ENCODE measurements around the gene KEAP1. TPM values are rescaled to one million over a fixed set of nuclear protein-coding genes. Genes with fewer than 3 reads are reported as not detected.
"Not testable (repeated sequence)": the region's sequence is repeated elsewhere in the genome, so short reads cannot be mapped to it uniquely, and the experiment has no call there.

The KEAP1 gene
- total RNA-seq, 1 donor from 2014 or later = 71.2 TPM

DNA sequence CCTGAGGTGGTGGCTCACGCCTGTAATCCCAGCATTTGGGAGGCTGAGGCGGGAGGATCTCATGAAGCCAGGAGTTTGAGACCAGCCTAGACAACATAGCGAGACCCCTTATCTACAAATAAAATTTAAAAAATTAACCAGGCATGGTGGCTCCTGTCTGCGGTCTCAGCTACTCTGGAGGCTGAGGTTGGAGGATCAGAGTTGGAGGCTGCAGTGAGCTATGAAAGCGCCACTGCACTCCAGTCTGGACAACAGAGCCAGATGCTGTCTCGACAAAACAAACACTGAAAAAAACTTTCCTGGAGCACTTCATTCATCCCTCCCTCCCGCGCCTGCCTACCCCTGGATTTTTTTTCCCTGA lies 39.9 kb upstream of the KEAP1 start:
- TF ChIP-seq, protein P1, sequence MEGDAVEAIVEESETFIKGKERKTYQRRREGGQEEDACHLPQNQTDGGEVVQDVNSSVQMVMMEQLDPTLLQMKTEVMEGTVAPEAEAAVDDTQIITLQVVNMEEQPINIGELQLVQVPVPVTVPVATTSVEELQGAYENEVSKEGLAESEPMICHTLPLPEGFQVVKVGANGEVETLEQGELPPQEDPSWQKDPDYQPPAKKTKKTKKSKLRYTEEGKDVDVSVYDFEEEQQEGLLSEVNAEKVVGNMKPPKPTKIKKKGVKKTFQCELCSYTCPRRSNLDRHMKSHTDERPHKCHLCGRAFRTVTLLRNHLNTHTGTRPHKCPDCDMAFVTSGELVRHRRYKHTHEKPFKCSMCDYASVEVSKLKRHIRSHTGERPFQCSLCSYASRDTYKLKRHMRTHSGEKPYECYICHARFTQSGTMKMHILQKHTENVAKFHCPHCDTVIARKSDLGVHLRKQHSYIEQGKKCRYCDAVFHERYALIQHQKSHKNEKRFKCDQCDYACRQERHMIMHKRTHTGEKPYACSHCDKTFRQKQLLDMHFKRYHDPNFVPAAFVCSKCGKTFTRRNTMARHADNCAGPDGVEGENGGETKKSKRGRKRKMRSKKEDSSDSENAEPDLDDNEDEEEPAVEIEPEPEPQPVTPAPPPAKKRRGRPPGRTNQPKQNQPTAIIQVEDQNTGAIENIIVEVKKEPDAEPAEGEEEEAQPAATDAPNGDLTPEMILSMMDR (conservative IDR thresholded peaks at IDR 0.05) = no peak
- no peak for DNase-seq (ENCODE audit: extremely low spot score, unreplicated experiment)
- peaks cover 15% of the 10 kb centered on the region for H3K27me3 Mint-ChIP-seq
- no peaks in the 10 kb centered on the region for H3K9me3 Mint-ChIP-seq
- H3K4me3 Mint-ChIP-seq = peak overlapping the region; percentile 89
- no peaks in the 10 kb centered on the region for H3K4me1 Mint-ChIP-seq (ENCODE audit: unreplicated experiment)
- H3K27ac Mint-ChIP-seq = peak overlapping the region; percentile 84
- no peaks in the 10 kb centered on the region for H3K36me3 Mint-ChIP-seq

DNA sequence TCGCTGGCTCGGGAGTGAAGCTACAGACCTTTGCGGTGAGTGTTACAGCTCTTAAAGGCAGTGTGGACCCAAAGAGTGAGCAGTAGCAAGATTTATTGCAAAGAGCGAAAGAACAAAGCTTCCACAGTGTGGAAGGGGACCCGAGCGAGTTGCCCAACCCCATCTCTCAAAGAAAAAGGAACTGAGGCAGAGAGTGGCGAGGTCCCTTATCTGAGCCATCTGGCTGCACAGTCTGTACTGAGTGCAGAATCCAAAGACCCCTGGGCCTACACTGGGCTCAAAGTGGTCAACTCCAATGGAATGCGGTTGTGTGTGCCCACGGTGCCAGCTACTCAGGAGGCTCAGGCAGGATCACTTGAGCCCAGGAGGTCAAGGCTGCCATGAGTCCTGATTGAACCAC lies 35.9 kb upstream of the KEAP1 start:
- H3K27ac Mint-ChIP-seq; H3K36me3 Mint-ChIP-seq; DNase-seq (ENCODE audit: extremely low spot score, unreplicated experiment); H3K4me1 Mint-ChIP-seq (ENCODE audit: unreplicated experiment); H3K9me3 Mint-ChIP-seq; H3K4me3 Mint-ChIP-seq: not testable (repeated sequence)
- peaks cover 22% of the 10 kb centered on the region for H3K27me3 Mint-ChIP-seq

DNA sequence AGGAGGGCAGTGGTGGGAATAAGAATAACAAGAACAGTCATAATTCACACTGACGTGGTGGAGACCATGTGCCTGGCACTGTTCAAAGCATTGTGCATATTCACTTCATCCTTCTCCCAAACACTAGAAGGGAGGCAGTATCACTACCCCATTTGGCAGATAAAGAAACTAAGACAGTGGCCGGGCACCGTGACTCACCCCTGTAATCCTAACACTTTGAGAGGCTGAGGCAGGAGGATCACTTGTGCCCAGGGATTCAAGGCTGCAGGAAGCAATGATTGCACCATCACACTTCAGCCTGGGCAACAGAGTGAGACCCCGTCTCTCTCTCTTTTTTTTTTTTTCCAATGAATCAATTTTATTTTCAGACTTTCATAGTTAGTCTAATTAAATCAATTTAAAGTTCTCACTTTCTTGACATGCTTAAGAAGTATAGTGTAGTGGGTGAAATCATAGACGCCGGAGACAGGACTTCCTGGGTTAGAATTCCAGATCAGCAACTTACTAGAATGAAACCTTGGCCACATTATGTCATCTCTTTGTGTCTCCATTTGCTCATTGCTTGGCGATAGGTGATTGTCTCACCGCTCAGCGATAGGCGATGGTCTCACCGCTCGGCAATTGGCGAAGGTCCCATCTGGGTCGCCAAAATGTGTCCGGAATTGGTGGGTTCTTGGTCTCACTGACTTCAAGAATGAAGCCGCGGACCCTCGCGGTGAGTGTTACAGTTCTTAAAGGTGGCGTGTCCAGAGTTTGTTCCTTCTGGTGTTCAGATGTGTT lies 35.2 kb upstream of the KEAP1 start:
- Mint-ChIP-seq H3K27me3 (peaks cover 27% of the 10 kb centered on the region), H3K9me3 (no peaks in the 10 kb centered on the region), H3K4me1 (ENCODE audit: unreplicated experiment) (peaks cover 7% of the 10 kb centered on the region), H3K36me3 (no peaks in the 10 kb centered on the region), H3K4me3 (no peak overlapping the region), H3K27ac (no peak overlapping the region)
- TF ChIP-seq, protein P1 (conservative IDR thresholded peaks at IDR 0.05) = no peak
- DNase-seq (ENCODE audit: extremely low spot score, unreplicated experiment) = no peak

DNA sequence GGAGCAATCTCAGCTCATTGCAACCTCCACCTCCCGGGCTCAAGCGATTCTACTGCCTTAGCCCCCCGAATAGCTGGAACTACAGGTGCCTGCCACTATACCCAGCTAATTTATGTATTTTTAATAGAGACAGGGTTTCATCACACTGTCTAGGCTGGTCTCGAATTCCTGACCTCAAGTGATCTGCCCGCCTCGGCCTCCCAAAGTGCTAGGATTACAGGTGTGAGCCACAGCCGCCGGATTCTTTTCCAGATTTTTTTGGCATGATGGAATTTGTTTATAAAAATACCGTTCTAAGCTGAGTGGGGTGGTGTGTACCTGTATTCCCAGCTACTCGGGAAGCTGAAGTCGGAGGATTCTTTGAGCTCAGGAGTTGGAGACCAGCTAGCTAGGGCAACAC lies 34.5 kb upstream of the KEAP1 start:
- TF ChIP-seq, protein P1 (conservative IDR thresholded peaks at IDR 0.05) = no peak
- H3K27me3 Mint-ChIP-seq = peaks cover 27% of the 10 kb centered on the region
- H3K36me3 Mint-ChIP-seq = no peaks in the 10 kb centered on the region
- H3K9me3 Mint-ChIP-seq = no peaks in the 10 kb centered on the region
- no peak overlapping the region for H3K27ac Mint-ChIP-seq
- H3K4me3 Mint-ChIP-seq = no peak overlapping the region
- peaks cover 7% of the 10 kb centered on the region for H3K4me1 Mint-ChIP-seq (ENCODE audit: unreplicated experiment)
- DNase-seq (ENCODE audit: extremely low spot score, unreplicated experiment) = no peak

DNA sequence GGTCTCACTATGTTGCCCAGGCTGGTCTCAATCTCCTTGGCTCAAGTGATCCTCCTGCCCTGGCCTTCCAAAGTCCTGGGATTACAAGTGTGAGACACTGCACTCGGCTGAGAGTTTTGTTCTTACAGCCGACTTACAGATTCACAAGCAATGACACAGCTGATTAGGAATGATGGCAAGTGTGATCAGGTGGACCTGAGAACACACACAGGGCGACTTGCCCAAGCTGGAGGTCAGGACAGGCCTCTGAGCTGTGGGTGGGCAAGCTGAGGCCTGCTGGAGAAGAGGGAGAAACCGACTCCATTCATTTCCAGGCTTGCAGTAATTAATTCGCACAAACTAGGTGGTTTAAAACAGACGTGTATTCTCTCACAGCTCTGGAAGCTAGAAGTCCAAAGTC lies 32.5 kb upstream of the KEAP1 start:
- DNase-seq (ENCODE audit: extremely low spot score, unreplicated experiment) = no peak
- peaks cover 7% of the 10 kb centered on the region for H3K4me1 Mint-ChIP-seq (ENCODE audit: unreplicated experiment)
- H3K9me3 Mint-ChIP-seq = no peaks in the 10 kb centered on the region
- peaks cover 32% of the 10 kb centered on the region for H3K27me3 Mint-ChIP-seq
- no peak overlapping the region for H3K4me3 Mint-ChIP-seq
- H3K27ac Mint-ChIP-seq = no peak overlapping the region
- no peaks in the 10 kb centered on the region for H3K36me3 Mint-ChIP-seq
- TF ChIP-seq, protein P1 (conservative IDR thresholded peaks at IDR 0.05) = no peak

DNA sequence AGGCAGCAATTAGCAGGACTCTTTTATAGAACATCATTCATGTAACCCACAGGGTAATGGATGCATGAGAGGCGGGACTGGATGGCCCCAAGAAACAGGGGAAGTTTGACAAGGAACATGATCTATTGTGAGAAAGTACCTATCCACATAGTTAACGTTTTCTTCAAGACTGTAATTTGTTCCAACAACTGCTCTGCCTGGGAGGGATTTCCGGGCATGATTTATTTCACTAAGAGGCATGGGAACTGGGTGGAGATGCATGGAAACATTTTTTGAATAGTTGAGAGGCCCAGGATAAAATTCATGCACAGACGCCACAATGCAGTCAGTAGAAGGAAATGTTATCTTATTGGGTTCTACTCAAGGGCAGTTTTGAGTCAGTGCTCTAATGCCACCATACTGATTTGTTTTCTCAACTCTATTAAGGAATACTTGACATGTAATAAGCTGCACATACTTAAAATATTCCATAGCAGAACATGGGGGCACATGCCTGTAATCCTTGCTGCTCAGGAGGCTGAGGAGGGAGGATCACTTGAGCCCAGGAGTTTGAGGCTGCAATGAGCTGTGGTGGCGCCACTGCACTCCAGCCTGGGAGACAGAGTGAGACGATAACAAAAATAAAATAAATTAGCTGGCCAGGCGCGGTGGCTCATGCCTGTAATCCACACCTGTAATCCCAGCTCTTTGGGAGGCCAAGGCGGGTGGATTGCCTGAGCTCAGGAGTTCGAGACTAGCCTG lies 30.7 kb upstream of the KEAP1 start:
- H3K27ac Mint-ChIP-seq = peak overlapping the region; percentile 86

More for the DNA sequence above, 30.7 kb upstream of the KEAP1 start:
- no peak for DNase-seq (ENCODE audit: extremely low spot score, unreplicated experiment)
- Mint-ChIP-seq H3K4me1 (ENCODE audit: unreplicated experiment) (peaks cover 7% of the 10 kb centered on the region), H3K4me3 (peak overlapping the region; percentile 41), H3K9me3 (no peaks in the 10 kb centered on the region), H3K27me3 (peaks cover 28% of the 10 kb centered on the region), H3K36me3 (no peaks in the 10 kb centered on the region)
- TF ChIP-seq, protein P1 (conservative IDR thresholded peaks at IDR 0.05) = no peak
